Fibroblast of skin of left quadriceps (primary cell): ENCODE results near the gene CYP3A5.
"Not testable (repeated sequence)": the region's sequence is repeated elsewhere in the genome, so short reads cannot be mapped to it uniquely, and the experiment has no call there.

Experiments
- DNase-seq, 2 experiments: peaks; one replicate each; pipeline ENCODE4 v3.0.0-alpha.2; 2013; ENCODE audit warnings: low read depth in 2 of 2

Gene CYP3A5

DNA sequence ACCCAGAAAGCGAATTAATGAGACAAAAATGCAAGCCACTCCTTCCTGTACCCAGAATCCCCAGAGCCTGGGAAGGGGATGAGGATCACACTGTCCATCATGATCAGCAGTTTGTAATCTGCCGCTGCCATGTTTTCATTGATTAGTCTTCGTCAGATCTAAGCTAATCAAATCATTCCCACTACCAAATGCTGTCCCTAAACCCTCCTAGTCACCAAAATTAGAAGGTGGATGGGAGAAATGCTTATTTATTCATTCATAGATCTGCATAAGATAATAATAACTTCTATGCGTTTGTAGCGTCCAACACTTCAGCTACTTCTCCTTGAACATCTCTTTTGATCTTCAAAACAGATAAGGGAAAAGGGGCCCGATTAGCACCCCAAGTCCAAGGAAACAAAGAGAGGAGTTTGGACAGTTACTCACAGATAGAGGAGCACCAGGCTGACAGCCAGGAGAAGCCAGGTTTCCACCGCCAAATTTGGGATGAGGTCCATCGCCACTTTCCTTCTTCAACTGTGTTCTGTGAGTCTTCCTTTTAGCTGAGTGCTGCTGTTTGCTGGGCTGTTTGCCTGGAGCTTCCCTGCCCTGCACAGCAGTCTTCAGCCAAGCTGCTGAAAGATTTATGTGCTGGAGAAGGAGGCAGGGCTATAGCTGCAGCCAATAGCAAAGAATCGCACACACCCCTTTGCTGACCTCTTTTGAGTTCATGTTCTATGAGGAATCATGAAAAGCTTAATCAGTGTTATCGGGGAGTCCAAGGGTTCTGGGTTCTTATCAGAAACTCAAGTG is at the start of gene CYP3A5:
Gene CYP3A5 (minus strand): TSS at position 597 of the 792 bp plus-strand sequence. CDS start 100 bp downstream, at position 497.
- DNase-seq, result no peak

DNA sequence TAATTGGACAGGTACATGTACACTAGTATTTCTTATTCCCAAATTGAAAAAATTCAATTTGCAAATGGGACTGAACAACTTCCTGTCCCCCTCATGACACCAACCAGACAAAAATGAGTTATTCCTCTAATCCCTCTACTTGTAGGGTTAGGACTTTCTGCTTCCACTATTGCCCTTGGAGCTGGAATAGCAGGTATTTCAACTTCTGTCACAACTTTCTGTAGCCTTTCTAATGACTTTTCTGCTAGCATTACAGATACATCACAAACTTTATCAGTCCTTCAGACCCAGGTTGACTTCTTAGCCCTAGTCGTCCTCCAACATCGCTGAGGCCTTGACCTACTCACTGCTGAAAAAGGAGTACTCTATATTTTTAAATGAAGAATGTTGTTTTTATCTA is 48.8 kb upstream of the CYP3A5 start:
- DNase-seq, result no peak

DNA sequence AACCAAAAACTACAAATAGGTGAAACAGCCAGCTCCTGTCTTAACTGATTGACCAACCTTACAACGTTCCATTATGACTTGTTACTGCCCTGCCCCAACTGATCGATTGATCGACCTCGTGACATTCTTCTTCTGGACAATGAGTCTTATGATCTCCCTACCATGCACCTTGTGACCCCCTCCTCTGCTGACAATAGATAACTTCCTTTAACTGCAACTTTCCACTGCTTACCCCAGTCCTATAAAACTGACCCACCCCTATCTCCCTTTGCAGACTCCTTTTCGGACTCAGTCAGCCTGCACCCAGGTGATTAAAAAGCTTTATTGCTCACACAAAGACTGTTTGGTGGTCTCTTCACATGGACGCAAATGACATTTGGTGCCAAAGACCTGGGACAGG is 43.4 kb upstream of the CYP3A5 start:
- not testable (repeated sequence) for DNase-seq

DNA sequence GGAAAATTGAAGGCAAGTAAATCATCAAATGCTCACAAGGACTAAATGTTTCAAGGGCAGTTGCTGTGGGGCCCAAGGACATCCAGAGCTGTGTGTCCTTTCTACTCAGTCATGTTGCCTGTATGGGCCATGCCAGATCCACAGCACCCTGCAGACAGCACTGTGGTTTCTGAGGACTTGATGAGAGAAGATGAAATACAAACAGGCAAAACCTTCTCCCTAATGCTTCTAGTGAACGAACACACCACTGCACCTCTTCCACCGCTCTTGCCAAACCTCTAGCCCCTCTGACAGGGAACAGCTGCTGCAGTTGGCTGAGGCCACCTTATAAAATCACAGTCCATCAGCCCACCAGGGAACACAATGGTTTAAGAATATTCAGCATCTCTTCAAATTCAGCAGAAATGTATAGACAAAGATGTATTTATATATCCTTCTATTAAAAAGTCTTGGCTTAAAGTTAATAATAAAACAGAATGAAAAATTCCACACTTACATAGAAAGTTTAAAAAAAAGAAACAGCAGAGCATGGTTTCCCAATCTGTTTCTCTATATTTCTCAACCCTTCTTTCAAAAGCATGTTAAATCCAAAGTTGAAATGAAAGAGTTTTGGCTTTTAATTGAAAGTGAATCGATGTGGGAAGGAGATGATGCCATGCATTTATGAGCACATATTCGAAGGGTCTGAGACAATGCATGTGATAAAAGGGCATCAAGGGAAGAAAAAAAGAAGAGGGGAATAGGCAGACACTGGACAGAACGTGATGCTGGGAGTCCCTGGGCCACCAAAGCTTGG is 41.2 kb upstream of the CYP3A5 start:
- DNase-seq, result no peak

DNA sequence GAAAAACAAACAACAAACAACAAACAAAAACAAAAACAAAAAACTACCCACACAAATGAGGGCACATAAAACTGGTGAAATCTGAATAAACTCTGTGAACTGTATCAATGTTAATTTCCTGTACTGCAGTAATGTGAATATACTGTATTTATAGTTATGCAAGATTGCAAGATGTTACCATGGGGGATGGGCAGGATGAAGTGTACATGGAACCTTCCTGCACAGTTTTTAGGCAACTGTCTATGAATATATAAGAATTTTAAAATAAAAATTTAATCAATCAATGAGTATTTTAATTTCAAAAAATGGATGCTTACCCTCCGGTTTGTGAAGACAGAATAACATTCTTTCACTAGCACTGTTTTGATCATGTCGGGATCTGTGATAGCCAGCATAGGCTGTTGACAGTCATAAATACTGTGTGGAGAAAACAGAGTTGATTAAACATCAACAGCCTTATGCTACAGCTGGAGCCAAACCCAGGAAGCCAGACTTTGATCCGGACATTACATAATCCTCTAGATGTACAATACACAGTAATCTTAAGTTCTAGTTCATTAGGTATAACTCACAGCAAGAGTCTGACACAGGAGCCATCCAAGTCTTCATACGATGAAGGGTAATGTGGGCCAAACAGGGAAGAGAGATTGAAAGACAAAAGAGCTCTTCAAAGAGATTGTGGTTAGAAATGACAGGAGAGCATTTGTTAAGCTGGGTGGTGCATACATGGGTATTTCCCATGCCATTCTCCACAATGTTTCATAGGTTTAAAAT is 40.4 kb upstream of the CYP3A5 start:
- DNase-seq, result no peak

DNA sequence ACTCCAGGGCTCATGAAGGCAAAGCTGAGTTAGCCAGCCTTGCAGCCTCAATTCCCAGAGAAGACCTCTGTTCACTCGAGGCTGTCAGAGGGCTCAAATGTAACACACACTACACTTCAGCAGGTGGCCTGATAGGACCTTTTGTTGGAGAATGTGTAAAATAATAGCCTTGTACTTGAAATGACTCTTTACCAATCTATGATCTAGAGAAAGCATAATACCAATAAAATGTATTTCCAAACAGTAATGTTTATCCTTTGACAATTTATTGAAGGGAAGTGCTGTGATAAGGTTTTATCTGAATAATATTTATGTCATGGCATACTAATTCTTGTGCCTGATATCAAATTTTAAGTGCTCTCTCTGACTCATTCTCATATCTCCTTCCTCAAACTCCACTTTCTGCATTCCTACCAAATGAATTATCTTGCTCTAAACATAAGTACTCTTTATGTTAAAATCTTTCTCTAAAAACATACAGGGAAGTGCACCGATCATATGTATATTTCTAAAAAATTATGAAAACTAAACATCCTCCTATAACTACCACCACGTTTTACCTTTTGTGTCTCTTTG is 34.3 kb upstream of the CYP3A5 start:
- no peak for DNase-seq

DNA sequence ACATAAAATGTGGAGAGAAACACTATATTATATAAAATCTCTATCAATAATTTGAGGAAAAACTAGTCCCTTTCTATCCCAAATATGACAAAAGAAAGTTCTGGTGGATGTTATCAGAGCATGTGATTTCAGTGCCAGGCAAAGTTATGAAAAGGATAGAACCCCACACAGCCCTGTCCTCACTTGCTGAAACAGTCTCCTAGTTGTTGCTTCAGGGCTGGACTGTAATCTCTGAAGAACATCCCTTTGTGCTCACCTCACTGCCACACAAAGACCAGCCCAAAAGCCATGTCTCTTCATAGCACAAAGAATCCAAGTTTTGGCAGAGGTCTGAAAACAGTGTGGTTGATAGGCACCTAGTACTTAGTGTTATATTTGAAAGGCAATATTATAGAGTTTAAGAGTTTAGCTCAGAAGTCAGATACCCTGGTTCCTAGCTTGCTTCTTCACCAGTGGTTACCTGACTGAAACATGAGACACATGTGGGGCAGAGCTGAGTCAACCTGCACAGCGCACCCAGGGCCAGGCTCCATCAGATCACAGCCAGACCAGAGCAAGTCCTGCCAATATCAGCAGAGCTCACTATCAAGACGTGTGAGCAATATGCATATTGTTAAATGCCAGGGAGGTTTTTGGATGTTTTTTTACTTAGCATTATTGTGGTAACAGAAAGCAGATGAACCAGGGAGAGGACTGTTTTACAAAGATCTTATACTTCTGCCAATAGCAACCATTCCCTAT is 30.2 kb upstream of the CYP3A5 start:
- DNase-seq, result no peak

DNA sequence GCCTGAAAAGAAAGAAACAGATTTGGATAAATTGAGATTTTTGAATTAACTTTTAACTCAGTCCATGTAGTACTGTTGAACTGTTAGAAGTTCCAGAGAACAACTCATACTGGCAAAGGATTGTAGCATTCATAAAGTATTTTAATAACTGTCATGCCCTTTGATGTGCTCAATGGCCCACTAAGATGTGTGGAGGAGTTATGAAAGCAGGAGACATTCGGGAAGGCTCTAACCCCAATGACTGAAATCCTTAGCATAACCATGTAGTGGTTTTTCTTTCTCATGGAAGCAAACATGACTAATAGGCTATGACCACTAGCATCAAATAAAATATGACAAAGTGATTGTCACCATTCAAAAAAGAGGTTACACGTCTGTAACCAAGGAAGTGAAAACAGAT is 29.5 kb upstream of the CYP3A5 start:
- no peak for DNase-seq

DNA sequence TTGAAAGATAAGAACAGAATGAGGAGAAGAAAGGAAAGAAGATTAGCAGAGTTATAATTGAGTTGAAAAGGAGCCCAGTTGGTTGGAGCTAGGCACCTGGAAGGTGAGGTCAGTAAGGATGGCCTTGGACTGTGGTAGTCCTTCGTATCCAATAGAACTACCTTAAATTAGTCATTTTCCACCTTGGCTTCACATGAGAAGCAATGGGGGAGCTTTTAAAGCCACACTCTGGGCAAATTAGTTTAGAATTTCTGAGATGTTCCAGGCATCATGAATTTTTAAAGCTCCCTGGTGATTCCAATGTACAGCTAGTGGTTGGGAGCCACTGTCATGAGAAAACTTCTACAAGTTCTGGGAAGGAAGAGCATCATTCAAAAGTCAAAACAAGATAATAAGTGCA is 27.3 kb upstream of the CYP3A5 start:
- DNase-seq, result no peak

DNA sequence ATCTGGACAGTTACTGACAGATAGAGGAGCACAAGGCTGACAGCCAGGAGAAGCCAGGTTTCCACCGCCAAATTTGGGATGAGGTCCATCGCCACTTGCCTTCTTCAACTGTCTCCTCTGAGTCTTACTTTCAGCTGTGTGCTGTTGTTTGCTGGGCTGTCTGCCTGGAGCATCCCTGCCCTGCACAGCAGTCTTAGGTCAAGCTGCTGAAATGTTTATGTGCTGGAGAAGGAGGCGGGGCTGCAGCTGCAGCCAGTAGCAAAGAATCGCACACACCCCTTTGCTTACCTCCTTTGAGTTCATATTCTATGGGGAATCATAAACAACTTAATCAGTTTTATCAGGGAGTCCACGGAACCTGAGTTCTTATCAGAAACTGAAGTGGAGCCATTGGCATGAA is 20.1 kb upstream of the CYP3A5 start:
- no peak for DNase-seq

DNA sequence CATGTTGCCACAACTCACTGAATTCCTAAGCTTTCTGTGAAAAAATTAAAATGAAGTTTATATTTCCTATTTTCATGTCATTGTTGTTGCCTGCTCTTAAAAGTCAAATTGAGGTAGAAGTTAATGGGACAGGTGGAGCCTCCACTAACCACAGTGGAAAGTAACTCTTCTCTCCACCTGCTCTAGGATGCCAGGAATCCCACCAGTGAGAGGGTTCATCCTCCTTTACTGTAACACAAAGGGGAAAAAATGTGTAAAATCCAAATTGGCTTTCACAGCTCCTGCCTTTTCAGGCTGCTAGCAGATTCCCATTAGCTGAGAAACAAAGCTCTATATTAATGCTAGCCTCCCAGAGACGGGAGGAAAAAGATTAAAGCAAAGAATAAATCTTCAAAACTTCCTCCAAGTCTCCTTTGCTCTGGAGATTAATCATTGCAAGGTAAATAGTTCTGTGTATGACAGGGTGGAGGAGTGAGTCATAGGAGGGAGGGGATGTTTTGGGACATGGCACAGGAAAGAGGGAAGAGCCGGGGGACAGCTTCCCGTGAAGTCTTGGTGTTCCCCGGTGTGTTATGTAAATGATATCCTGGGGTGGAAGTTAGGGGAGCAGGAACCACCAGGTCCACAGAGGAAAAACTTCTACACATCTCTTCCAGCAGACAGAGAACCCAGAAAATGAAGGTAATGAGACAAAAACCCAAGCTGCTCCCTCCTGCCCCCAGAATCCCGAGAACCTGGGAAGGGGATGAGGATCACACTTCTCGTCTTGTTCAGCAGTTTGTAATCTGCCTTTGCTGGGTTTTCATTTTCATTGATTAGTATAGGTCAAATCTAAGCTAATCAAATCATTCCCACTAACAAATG is 19.3 kb upstream of the CYP3A5 start:
- DNase-seq, result not testable (repeated sequence)

DNA sequence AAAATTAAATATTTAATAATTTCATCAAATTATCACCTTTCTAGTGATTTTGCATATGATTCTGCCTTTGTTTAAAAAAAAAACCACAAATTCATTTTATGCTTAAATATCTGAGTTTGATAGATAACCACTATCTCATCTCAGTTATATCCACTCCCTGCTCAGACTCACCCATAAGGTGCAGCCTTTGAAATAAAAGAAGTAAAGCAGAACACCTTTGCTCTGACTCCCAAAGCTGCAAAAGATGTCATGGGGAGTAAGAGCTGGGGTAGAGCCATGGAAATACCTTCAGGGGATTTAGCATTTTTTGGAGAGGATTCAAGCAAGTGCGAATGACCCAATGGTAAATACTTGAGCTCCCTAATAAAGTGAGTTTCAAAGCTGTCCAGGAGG is 15.1 kb upstream of the CYP3A5 start:
- DNase-seq, result no peak

DNA sequence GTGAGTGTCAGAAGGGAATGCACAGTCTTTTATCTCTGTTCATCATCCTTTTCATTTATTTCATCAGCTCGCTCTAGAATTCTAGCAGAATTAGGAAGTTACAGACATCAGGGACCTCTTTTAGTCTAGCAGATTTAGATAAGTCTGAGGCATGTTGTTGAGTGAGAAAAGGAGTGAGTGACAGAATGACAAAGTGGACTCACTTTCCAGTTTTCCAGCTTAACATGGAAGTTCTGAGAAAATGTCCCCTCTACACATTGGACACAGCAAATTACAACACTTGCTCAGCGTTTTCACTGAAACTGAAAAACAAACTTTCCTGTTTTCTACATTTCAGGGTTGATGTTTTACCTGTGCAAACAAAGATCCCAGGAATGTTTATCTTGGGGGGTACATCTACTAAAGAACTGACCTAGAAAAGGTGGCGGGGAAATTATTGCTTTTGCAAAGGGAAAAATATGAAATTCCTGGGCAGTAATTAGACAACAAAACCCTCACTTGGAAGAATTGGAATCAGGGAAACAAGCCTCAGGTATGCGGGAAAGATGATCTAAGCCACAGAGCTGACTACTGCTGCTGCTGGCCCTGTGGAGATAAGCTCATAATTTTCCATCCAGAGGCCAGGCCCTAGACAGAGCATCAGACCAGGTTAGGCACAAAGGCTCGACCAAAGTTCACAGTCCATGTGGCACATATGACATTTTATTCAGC is 14.6 kb upstream of the CYP3A5 start:
- no peak for DNase-seq

DNA sequence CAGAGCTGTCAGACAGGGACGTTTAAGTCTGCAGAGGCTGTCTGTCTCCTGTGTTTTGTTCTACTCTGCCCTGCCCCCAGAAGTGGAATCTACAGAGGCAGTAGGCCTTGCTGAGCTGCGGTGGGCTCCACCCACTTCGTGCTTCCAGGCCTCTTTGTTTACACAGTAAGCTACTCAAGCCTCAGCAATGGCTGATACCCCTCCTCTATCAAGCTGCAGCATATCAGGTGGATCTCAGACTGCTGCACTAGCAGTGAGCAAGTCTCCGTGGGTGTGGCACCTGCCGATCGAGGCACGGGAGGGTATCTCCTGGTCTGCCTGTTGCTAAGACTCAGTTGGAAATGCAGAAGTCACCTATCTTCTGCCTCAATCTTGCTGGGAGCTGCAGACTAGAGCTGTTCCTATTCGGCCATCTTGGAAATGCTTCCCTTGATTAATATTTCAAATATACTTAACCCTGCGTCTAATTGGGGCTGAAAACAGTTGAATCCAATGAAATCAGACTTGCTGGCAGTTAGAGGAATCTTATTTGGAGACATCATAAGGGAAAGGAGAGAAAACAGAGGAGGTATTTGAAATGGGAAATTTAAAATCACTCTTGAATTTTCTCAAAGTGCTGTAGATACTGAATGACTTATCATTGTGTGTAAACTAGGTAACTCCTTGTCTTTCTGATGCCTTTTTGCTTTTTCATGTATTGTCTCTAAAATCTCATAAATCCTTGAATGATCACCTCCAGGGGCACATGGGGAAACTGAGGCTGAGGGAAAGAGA is 13.8 kb upstream of the CYP3A5 start:
- DNase-seq, result no peak

DNA sequence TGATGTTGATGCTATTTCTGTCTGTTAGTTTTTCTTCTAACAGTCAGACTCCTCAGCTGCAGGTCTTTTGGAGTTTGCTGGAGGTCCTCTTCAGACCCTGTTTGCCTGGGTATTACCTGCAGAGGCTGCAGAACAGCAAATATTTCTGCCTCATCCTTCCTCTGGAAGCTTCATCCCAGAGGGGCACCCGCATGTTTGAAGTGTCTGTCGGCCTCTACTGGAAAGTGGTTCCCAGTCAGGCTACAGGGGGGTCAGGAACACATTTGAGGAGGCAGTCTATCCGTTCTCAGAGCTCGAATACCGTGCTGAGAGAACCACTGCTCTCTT is 13.3 kb upstream of the CYP3A5 start:
- DNase-seq, result no peak

DNA sequence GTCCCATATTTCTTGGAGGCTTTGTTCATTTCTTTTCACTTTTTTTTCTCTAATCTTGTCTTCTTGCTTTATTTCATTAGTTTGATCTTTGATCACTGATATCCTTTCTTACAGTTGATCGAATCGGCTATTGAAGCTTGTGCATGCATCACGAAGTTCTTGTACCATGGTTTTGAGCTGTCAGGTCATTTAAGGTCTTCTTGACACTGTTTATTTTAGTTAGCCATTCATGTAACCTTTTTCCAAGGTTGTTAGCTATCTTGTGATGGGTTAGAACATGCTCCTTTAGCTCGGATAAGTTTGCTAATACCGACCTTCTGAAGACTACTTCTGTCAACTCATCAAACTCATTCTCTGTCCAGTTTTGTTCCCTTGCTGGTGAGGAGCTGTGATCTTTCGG is 12.8 kb upstream of the CYP3A5 start:
- not testable (repeated sequence) for DNase-seq

DNA sequence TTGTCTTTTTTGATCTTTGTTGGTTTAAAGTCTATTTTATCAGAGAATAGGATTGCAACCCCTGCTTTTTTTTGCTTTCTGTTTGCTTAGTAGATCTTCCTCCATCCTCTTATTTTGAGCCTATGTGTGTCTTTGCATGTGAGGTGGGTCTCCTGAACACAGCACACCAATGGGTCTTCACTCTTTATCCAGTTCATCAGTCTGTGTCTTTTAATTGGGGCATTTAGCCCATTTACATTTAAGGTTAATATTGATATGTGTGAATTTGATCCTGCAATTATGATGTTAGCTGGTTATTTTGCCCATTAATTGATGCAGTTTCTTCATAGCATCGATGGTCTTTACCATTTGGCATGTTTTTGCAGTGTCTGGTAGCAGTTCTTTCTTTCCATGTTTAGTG is 11.9 kb upstream of the CYP3A5 start:
- not testable (repeated sequence) for DNase-seq

DNA sequence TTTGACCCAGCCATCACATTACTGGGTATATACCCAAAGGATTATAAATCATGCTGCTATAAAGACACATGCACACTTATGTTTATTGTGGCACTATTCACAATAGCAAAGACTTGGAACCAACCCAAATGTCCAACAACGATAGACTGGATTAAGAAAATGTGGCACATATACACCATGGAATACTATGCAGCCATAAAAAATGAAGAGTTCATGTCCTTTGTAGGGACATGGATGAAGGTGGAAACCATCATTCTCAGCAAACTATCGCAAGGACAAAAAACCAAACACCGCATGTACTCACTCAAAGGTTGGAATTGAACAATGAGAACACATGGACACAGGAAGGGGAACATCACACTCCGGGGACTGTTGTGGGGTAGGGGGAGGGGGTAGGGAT is 11.1 kb upstream of the CYP3A5 start:
- not testable (repeated sequence) for DNase-seq
